Inferior parietal cortex (tissue), 1 donor: ENCODE measurements around the gene TOX3.

Source experiments
- DNase-seq: peaks from one replicate; pipeline ENCODE4 v3.0.0-alpha.2; 2016; ENCODE audit errors: extremely low spot score

The TOX3 gene

DNA sequence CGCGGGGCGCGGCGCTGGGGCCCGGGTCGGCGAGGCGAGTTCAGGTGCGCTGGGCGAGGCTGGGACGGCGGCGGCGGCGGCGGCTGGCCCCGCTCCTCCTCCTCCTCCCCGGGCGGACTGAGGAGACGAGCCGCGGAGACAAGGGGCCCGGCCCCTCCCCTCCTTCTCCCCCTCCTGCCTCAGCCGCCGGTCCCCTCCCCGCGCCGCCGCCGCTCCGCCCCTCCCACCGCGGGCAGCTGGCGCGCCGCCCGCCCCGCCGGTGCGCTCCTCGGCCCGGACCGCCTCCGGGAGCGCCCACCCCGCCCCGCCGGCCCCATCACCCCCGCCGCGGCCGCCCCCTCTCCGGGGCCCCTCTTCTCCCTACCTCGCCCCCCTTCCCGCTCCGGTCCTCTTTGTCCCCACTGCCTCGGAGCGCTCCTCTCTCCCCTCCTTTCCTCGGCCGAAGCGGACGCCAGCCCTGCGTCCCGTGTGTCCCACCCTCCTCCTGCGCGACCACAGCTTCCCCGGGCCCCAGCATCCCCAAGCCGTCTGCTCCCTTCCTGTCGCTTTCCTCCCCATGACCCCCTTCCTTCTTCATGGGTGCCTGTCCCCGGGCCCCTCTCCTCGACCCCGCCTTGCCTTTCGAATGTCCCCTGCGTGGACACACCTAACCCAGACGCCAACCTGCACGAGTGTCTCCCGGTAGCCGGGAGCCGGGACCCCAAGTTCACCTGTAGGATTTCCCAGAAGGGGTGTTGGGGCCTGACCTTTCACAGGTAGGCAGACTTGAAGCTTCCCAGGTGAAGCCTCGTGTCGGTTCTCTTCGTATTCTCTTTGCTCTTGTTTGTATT is at the start of gene TOX3:
TOX3 (minus strand) TSS at position 140 of the 830 bp plus-strand sequence. CDS start 420 bp downstream, outside the sequence.
- DNase-seq, result no peak

GRCh38 chr16:52592778-52593177 is 45.8 kb upstream of the TOX3 start:
- no peak for DNase-seq

GRCh38 chr16:52591934-52592592 is 45.1 kb upstream of the TOX3 start:
- DNase-seq, result no peak

DNA sequence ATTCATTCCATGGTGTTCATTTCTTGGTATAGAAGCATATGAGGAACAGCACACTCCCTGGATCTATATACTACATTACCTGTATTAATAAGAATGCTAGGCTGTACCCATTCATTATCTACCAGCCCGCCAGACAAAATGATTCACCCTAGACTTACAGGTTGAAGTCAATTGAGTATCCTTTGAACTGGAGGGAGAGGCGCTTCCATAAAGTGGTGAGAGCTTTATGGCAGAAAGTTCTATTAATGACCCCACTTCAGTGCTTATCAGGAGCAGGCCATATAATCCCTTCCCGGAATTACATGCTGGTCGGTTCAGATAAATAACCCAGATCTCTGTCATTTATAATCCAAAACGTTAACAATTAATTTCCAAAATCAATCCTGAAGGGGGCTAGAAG is 44.5 kb upstream of the TOX3 start:
- no peak for DNase-seq

DNA sequence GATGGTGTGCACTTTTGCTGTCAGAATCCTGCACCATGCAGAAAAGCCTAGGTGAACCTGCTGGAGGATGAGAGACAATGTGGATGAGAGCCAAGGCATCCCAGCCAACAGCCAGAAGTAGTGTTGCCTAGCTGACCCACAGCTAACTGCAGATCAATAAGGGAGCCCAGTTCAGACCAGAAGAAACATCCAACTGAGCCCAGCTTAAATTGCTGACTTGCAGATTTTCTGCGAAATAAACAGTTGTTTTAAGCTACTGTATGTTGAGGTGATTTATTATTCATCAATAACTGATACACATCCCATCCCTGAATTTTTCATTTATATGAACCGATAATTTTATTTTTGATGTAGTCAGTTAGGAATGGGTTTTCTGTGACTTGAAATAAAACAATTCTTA is 39.2 kb upstream of the TOX3 start:
- no peak for DNase-seq

GRCh38 chr16:52584354-52585320 is 37.7 kb upstream of the TOX3 start:
- DNase-seq, result no peak

DNA sequence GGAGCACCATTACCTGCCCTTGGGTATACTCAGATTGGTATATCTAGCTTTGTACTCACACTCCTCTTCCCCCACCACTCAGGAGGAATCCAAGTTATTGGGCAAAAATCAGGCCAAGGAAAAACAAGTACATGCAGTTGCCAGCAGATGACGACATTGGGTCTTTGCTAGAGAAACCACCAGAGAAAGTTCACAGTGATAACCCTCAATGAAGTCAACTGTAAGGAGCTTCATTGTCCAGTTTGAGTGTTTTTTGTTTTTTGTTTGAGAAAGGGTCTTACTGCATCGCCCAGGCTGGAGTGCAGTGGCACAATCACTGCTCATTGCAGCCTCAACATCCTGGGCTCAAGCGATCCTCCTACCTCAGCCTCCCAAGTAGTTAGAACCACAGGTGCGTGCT is 34.6 kb upstream of the TOX3 start:
- no peak for DNase-seq

DNA sequence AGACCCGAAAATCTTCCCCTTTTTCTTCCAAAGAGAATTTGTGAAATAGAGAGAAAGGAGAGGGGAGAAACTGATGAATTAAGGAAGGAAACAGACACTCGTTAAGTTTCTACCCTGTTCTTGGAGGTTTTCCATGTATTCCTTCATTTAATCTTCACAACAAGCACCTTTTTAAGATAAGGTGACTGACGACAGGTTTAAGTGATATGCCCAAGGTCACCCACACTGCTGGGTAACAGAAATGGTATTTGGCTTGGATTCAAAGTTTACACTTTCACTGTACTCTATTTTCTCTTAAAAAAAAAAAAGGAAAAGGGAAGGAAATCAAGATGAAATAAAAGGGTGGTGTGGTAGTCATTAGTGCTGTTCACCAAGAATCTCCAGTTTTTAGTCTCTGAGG is 33.5 kb upstream of the TOX3 start:
- no peak for DNase-seq

GRCh38 chr16:52578829-52579498 is 32.0 kb upstream of the TOX3 start:
- DNase-seq, result no peak

GRCh38 chr16:52578007-52578828 is 31.3 kb upstream of the TOX3 start:
- no peak for DNase-seq

DNA sequence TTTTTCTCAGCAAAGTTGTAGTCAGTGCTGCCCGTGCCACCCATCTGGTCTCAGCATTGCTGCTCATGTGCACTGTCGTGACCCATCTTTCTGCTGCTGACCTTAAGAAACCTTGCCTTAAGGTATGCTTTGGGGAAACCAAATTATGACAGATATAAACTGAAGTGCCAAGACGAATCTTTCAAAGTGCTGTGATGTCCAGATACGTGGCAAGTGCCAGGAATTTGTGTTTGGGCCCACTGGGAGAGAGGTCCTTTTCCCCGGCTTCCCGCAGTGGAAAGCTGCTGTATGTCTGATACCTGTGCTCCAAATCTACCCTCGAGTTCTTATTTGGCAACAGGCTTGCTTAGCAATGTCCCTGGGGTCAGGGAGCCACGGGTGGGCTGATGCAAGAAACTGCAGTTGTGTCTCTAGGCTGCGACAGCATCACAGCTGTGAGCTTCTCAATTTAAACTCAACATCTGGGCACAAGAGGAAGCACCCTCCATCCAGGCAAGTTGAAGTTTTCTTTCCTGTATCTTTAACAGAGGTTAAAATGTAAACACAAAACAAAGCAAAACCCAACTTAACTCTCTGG is 30.3 kb upstream of the TOX3 start:
- no peak for DNase-seq

GRCh38 chr16:52573365-52574299 is 26.7 kb upstream of the TOX3 start:
- DNase-seq, result no peak

GRCh38 chr16:52572656-52573055 is 25.7 kb upstream of the TOX3 start:
- DNase-seq, result no peak

DNA sequence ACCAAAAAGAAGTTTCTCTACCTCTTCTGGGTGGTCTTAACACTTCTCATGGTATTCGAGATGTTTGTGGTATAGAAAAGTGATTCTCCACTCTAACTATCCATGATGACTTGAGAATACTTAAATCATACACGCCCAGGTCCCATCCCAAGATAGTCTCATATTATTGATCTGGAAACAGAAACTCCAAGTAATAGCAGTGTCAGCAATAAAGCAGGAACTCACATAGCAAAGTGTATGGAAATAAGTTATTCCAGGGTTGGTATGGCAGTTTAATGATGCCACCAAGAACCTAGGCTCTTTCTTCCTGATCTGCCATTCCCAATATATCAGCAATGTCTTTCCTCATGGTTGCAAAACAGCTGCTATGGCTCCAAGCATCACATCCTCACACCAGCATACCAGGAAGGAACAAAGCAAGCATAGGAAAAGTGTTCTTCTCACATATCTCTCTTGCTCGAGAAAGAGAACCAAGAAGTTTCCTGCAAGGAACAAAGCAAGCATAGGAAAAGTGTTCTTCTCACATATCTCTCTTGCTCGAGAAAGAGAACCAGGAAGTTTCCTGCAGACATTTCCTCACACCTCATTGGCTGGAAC is 23.6 kb upstream of the TOX3 start:
- DNase-seq, result no peak

DNA sequence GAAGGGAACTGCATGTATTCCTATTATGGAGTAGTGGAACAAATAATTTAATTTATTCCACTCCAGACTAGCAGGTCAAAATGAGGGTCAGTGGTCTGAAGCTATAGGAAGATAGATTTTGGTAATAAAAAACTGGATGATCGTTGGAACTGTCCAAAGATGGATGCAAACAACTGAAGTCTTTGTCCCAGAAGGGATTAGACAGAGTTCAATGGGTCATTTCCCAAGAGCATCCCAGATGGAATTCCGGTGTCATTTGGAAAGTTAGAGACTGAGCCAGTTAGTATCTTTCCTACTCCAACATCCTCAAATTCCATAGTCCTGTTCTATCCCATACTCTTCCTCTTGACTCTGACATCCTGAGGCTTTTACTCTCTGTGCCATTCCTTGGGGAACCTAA is 22.8 kb upstream of the TOX3 start:
- no peak for DNase-seq

DNA sequence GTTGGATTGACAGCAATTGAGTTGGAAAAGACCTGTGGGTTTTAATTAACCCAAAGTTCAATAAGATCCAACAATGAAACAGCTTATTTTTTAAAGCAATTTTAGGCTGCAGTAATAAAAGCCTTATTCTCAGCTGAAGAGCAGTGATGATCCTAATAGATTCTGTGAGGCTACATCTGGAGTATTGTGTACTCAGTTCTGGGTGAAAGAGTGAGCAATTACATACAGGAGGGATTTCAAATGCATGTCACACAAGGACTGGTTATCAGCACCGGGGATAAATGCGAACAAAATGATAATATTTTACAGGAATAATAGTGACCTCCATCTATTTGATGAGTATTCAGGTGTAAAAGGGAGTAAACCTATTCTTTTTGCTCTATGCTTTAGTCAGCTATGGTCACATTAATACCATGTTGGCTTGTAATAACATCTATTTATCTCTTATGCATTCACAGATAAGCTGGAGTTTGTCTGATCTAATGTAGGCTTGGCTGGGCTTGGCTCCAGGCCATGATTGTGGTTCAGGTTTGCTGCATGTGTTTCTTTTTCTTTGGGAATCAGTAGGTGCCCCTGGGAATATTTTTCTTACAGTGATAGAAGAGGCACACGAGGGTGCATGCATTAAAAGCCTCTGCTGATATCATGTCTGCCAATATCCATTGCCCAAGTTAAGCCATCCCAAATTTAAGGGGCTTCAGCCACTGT is 22.2 kb upstream of the TOX3 start:
- no peak for DNase-seq

GRCh38 chr16:52568495-52568894 is 21.6 kb upstream of the TOX3 start:
- no peak for DNase-seq

DNA sequence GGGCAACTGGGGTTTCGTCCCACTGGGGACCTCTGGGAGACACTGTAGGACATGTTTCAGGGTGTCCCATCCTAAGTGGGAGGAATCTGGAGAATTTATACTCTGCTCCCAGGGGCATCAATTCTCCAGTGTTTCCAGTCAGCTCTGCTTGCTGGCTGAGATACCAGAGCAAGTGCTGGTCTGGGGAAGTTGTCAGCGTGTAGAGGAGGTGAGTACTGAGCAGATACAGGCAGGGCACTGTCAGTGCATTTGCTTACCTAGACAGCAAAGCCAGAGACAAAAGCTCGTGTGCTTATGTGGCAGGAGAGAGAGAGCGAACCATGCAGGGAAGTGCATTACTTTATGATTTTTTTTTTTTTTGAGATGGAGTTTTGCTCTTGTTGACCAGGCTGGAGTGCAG is 20.2 kb upstream of the TOX3 start:
- no peak for DNase-seq
